IMR-90 (cell line): Measurements from ENCODE around the gene DSCAML1. TPM values are rescaled to one million over a fixed set of nuclear protein-coding genes. Genes with fewer than 3 reads are reported as not detected.

Experiments
- ATAC-seq: fragments of 200-7000 bp; cut with Tn5 transposase; 2 replicates; pipeline ENCODE4 v1.9.1; 2020; ENCODE audit warnings: low read depth, mild to moderate bottlenecking, moderate library complexity
- BruUV-seq: library from RNA; stranded (reverse); fragments of 400-500 nt; replicated peaks from 2 replicates; lab custom pipeline; 2021; lab: Mats Ljungman, UMichigan
- CTCF ChIA-PET: fragments of 300-600 bp; formaldehyde crosslinking; extraction: SDS; loops from one replicate; lab custom pipeline; 2021; ENCODE audit warnings: antibody characterized with exemption; lab: Yijun Ruan, JAX
- POLR2A ChIA-PET: fragments of 300-600 bp; sonication (Branson Sonifier 250); formaldehyde crosslinking; loops from one replicate; lab custom pipeline; 2022; ENCODE audit warnings: antibody characterized with exemption; ENCODE audit not compliant: unreplicated experiment; lab: Charles Lee
- DNase-seq: peaks from one replicate; pipeline ENCODE4 v3.0.0; 2013
- H2AFZ ChIP-seq: replicated peaks from 2 replicates; pipeline ENCODE3; 2013; ENCODE audit warnings: low read length, mild to moderate bottlenecking; ENCODE audit not compliant: poor library complexity
- H2AK5ac ChIP-seq: 2 replicates; pipeline ENCODE4 v1.6.1; 2013; ENCODE audit warnings: low read depth, low read length, inconsistent platforms
- H2AK9ac ChIP-seq: replicated peaks from 2 replicates; pipeline ENCODE3; 2013; ENCODE audit warnings: mild to moderate bottlenecking, low read depth, low read length, moderate library complexity; ENCODE audit not compliant: poor library complexity
- H2BK120ac ChIP-seq: 2 replicates; pipeline ENCODE4 v1.6.1; 2013; ENCODE audit warnings: low read depth, low read length, inconsistent platforms
- H2BK15ac ChIP-seq: 3 replicates; pipeline ENCODE4 v1.6.1; 2013; ENCODE audit warnings: low read depth, low read length, inconsistent platforms
- H2BK20ac ChIP-seq: 2 replicates; pipeline ENCODE4 v1.6.1; 2013; ENCODE audit warnings: low read depth, mild to moderate bottlenecking, inconsistent platforms, low read length, moderate library complexity
- H2BK5ac ChIP-seq: 2 replicates; pipeline ENCODE4 v1.6.1; 2013; ENCODE audit warnings: mild to moderate bottlenecking, low read depth, low read length, inconsistent platforms; ENCODE audit not compliant: poor library complexity, severe bottlenecking
- H3K14ac ChIP-seq: replicated peaks from 2 replicates; pipeline ENCODE4 v1.6.1; 2013; ENCODE audit warnings: low read depth, low read length, inconsistent platforms
- H3K18ac ChIP-seq: 2 replicates; pipeline ENCODE4 v1.6.1; 2013; ENCODE audit warnings: low read depth, low read length, control low read depth
- H3K23ac ChIP-seq: 2 replicates; pipeline ENCODE4 v1.6.1; 2013; ENCODE audit warnings: low read depth, low read length, inconsistent platforms
- H3K27ac ChIP-seq: 2 replicates; pipeline ENCODE4 v1.5.1; 2013; ENCODE audit warnings: mild to moderate bottlenecking, control low read depth, low read length; ENCODE audit not compliant: insufficient read depth
- H3K27me3 ChIP-seq: 2 replicates; pipeline ENCODE4 v1.6.1; 2013; ENCODE audit warnings: low read length; ENCODE audit not compliant: control insufficient read depth, insufficient read depth
- H3K36me3 ChIP-seq: 2 replicates; pipeline ENCODE4 v1.6.1; 2013; ENCODE audit warnings: low read length, mixed read lengths; ENCODE audit not compliant: control insufficient read depth, insufficient read depth
- H3K4ac ChIP-seq: 2 replicates; pipeline ENCODE4 v1.6.1; 2013; ENCODE audit warnings: low read depth, low read length, inconsistent platforms
- H3K4me1 ChIP-seq: 2 replicates; pipeline ENCODE4 v1.6.1; 2013; ENCODE audit warnings: low read length, mixed read lengths; ENCODE audit not compliant: control insufficient read depth, insufficient read depth
- H3K4me2 ChIP-seq: 2 replicates; pipeline ENCODE4 v1.6.1; 2013; ENCODE audit warnings: low read depth, mild to moderate bottlenecking, control low read depth, low read length, moderate library complexity
- H3K4me3 ChIP-seq: 2 replicates; pipeline ENCODE4 v1.5.1; 2013; ENCODE audit warnings: low read depth, mild to moderate bottlenecking, control low read depth, low read length, moderate library complexity; ENCODE audit not compliant: insufficient read depth
- H3K56ac ChIP-seq: 2 replicates; pipeline ENCODE4 v1.6.1; 2013; ENCODE audit warnings: low read length, inconsistent platforms; ENCODE audit not compliant: insufficient read depth; ENCODE audit errors: extremely low read depth
- H3K79me1 ChIP-seq, 2 experiments: 2 replicates each; pipeline ENCODE4 v1.6.1; 2013; ENCODE audit warnings: low read length in 2 of 2, inconsistent platforms in 1 of 2, low read depth in 1 of 2
- H3K9ac ChIP-seq: 2 replicates; pipeline ENCODE4 v1.6.1; 2013; ENCODE audit warnings: low read depth, low read length, control low read depth
- H3K9me1 ChIP-seq: 2 replicates; pipeline ENCODE4 v1.6.1; 2013; ENCODE audit warnings: low read length, inconsistent platforms; ENCODE audit not compliant: insufficient read depth
- H3K9me3 ChIP-seq: 2 replicates; pipeline ENCODE4 v1.6.1; 2013; ENCODE audit warnings: low read length; ENCODE audit not compliant: control insufficient read depth, insufficient read depth
- H4K20me1 ChIP-seq: 2 replicates; pipeline ENCODE4 v1.6.1; 2013; ENCODE audit warnings: low read length, inconsistent platforms; ENCODE audit not compliant: insufficient read depth
- H4K5ac ChIP-seq: 2 replicates; pipeline ENCODE4 v1.6.1; 2013; ENCODE audit warnings: mild to moderate bottlenecking, low read depth, low read length, control low read depth
- H4K8ac ChIP-seq, 2 experiments: 2 replicates each; pipeline ENCODE4 v1.6.1; 2013; ENCODE audit warnings: low read depth in 2 of 2, low read length in 2 of 2, control low read depth in 1 of 2, inconsistent platforms in 1 of 2
- H4K91ac ChIP-seq: 2 replicates; pipeline ENCODE4 v1.6.1; 2013; ENCODE audit warnings: low read depth, low read length, inconsistent platforms; ENCODE audit not compliant: insufficient read depth
- MAFK ChIP-seq: IDR thresholded peaks from 2 replicates; pipeline ENCODE4 v1.6.1; 2012; ENCODE audit warnings: low read depth, low read length, improper control_type of control experiment
- MAZ ChIP-seq: IDR thresholded peaks from 2 replicates; pipeline ENCODE4 v1.6.1; 2012; ENCODE audit warnings: low read depth, mild to moderate bottlenecking, low read length, improper control_type of control experiment, moderate library complexity, borderline replicate concordance
- NFE2L2 ChIP-seq: fragments of 150-350 bp; IDR thresholded peaks from 2 replicates; pipeline ENCODE4 v1.6.1; 2016; ENCODE audit warnings: low read depth, mild to moderate bottlenecking, low read length
- POLR2A ChIP-seq: IDR thresholded peaks from 2 replicates; pipeline ENCODE4 v1.6.1; 2012; ENCODE audit warnings: mild to moderate bottlenecking, low read depth, low read length
- WGBS, 2 experiments: methylation state at CpG; one replicate each; pipeline versions ENCODE4 v1.1.5 to v1.1.7; 2013; ENCODE audit warnings: missing lambda C conversion rate in 2 of 2; ENCODE audit not compliant: insufficient read length in 1 of 2; ENCODE audit errors: extremely low coverage in 2 of 2; 5-methylcytosine and 5-hydroxymethylcytosine counted together
- dilution Hi-C: fragments of 300-500 bp; cut with HindIII; formaldehyde crosslinking; loops from one replicate; pipeline ENCODE4 v1.14.3; 2018; ENCODE audit warnings: low sequenced_read_pairs; ENCODE audit not compliant: unreplicated experiment
- in situ Hi-C: fragments of 300-500 bp; cut with MboI; formaldehyde crosslinking; loops from 3 replicates; pipeline ENCODE4 v1.14.3; 2019; ENCODE audit warnings: low sequenced_read_pairs, inconsistent platforms, mixed read lengths
- intact Hi-C: fragments of 100-400 bp; cut with micrococcal nuclease; formaldehyde crosslinking; loops from 2 replicates; pipeline ENCODE4 v1.10.0; 2022
- polyA plus RNA-seq, 3 experiments: library from polyadenylated mRNA; depleted of rRNA; stranded (reverse); fragments of >200 nt; gene quantifications; 2 replicates each; pipeline ENCODE4 v1.2.3, GENCODE V29; 2012; ENCODE audit warnings: low replicate concordance in 1 of 3
- total RNA-seq: library from RNA; depleted of rRNA; stranded (reverse); fragments of >200 nt; gene quantifications from 2 replicates; pipeline ENCODE4 v1.2.3, GENCODE V29; 2012

Gene DSCAML1
- total and polyA plus RNA-seq, 2 of the 4 experiments (the other 2 are of a cell fraction): not detected

DNA sequence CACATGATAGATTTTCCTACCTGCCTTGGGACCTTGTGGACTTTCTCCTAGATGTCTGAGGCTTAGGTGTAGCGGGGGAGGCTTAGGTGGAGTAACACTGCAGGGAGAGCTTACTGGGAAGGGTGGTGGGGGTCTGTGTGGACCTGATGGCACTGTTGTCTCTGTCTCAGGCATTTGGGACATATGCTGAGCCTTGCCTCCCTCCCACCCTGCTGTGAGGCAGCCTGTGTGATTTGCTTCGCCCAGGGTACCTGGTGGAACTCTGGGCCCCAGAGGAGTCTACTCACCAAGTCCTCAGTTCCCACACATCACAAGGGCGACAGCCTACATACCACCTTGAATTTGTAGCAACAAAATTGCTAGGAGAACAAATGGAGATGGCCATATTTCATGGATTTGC lies 388.7 kb downstream of the DSCAML1 start:
- Histone ChIP-seq H3K9me1 (peaks cover 3% of the 10 kb centered on the region; the same call in 1 of the 2 replicates), H2AFZ (no peak overlapping the region), H3K36me3 (peaks cover 36% of the 10 kb centered on the region), H3K27ac (no peak overlapping the region), H3K79me1 (no peaks in the 10 kb centered on the region), H3K4me3 (no peak overlapping the region), H2BK5ac (no peak overlapping the region), H3K56ac (no peak overlapping the region), H3K18ac (no peak overlapping the region), H4K5ac (no peak overlapping the region), H2BK120ac (no peak overlapping the region), H2BK15ac (no peak overlapping the region), H2AK5ac (no peak overlapping the region), H3K9me3 (no peaks in the 10 kb centered on the region), H2AK9ac (no peak overlapping the region), H3K4ac (no peak overlapping the region), H4K8ac (no peak overlapping the region), H3K14ac (no peak overlapping the region), H3K9ac (no peak overlapping the region), H3K27me3 (no peaks in the 10 kb centered on the region), H3K4me2 (no peak overlapping the region), H4K20me1 (no peaks in the 10 kb centered on the region; the same call in 1 of the 2 replicates), H2BK20ac (no peak overlapping the region), H3K4me1 (no peaks in the 10 kb centered on the region), H4K91ac (no peak overlapping the region), H3K23ac (no peak overlapping the region)
- BruUV-seq: no TSS peak
- intact Hi-C loops: no loop called here
- ChIA-PET POLR2A (no interaction called here), CTCF (no interaction called here)
- 100% methylated on average over 1 of the region's 3 CpGs; no CpG with 5 or more reads in 1 of the 2 experiments for WGBS, 2 experiments
- dilution Hi-C loops: no loop called here
- in situ Hi-C loops: no loop called here
- DNase-seq (no peak), ATAC-seq (no peak)
- TF ChIP-seq MAZ (no peak), NFE2L2 (no peak), POLR2A (no peak), MAFK (no peak)
